ENCODE results near the gene RHOV.
"Not testable (repeated sequence)": the region's sequence is repeated elsewhere in the genome, so short reads cannot be mapped to it uniquely, and the experiment has no call there.

Gene RHOV

GRCh38 chr15:40871749-40872617 is 2.1 kb downstream of the RHOV start:
- H3K4me3 ChIP-seq (ENCODE audit: low read depth in 1 of 2, low read length in 1 of 2): no peak overlapping the region

GRCh38 chr15:40870716-40871115 is 3.3 kb downstream of the RHOV start:
- H3K27me3 ChIP-seq: peaks cover 50% of the 10 kb centered on the region
- peaks cover 13 to 14% of the 10 kb centered on the region in 2 experiments for H3K4me1 ChIP-seq (ENCODE audit: control insufficient read depth in 1 of 2, insufficient read depth in 1 of 2, low read depth in 1 of 2, low read length in 1 of 2)
- no peaks in the 10 kb centered on the region for H3K9me3 ChIP-seq
- TF ChIP-seq CTCF (IDR thresholded peaks at IDR 0.05): no peak
- H3K36me3 ChIP-seq: no peaks in the 10 kb centered on the region
- H3K27ac ChIP-seq: no peak overlapping the region
- no peak overlapping the region for H3K4me3 ChIP-seq (ENCODE audit: low read depth in 1 of 2, low read length in 1 of 2)

More at GRCh38 chr15:40871749-40872617, 2.1 kb downstream of the RHOV start:
- Histone ChIP-seq H3K36me3 (no peaks in the 10 kb centered on the region), H3K4me1 (ENCODE audit: control insufficient read depth in 1 of 2, insufficient read depth in 1 of 2, low read depth in 1 of 2, low read length in 1 of 2) (peaks cover 13 to 14% of the 10 kb centered on the region in 2 experiments), H3K27ac (no peak overlapping the region), H3K9me3 (no peaks in the 10 kb centered on the region), H3K27me3 (peaks cover 50% of the 10 kb centered on the region)
- no peak for TF ChIP-seq CTCF (IDR thresholded peaks at IDR 0.05)

- H3K4me1 ChIP-seq (ENCODE audit: control insufficient read depth in 1 of 2, insufficient read depth in 1 of 2, low read depth in 1 of 2, low read length in 1 of 2): peaks cover 13 to 14% of the 10 kb centered on the region in 2 experiments
- no peak overlapping the region for H3K27ac ChIP-seq
- peaks cover 42% of the 10 kb centered on the region for H3K27me3 ChIP-seq
- no peak overlapping the region for H3K4me3 ChIP-seq (ENCODE audit: low read depth in 1 of 2, low read length in 1 of 2)
- H3K36me3 ChIP-seq: no peaks in the 10 kb centered on the region
- H3K9me3 ChIP-seq: no peaks in the 10 kb centered on the region
- no peak for TF ChIP-seq CTCF (IDR thresholded peaks at IDR 0.05)
Measured at GRCh38 chr15:40869686-40870085, 4.3 kb downstream of the RHOV start.

DNA sequence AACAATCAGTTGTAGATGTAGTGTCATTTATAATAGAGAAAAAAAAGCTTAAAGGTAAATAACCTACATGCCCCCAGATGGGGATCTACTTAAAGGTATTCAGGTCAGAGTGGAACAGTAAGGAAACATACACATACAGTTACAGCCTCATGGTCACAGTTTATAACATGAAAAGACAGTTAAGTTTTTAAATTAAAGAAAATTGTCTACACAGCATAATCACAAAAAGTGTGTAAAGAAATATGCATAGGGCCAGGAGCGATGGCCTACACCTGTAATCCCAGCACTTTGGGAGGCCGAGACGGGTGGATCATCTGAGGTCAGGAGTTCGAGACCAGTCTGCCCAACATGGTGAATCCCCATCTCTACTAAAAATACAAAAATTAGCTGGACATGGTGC is 6.8 kb downstream of the RHOV start:
- H3K4me3 ChIP-seq (ENCODE audit: low read depth in 1 of 2, low read length in 1 of 2): no peak overlapping the region
- no peaks in the 10 kb centered on the region for H3K9me3 ChIP-seq
- H3K4me1 ChIP-seq (ENCODE audit: control insufficient read depth in 1 of 2, insufficient read depth in 1 of 2, low read depth in 1 of 2, low read length in 1 of 2): peaks cover 0 to 1% of the 10 kb centered on the region in 2 experiments
- no peak for TF ChIP-seq CTCF (IDR thresholded peaks at IDR 0.05)
- H3K27ac ChIP-seq: no peak overlapping the region
- H3K36me3 ChIP-seq: no peaks in the 10 kb centered on the region
- H3K27me3 ChIP-seq: peaks cover 17% of the 10 kb centered on the region

- Histone ChIP-seq H3K27me3 (no peaks in the 10 kb centered on the region), H3K36me3 (no peaks in the 10 kb centered on the region), H3K27ac (no peak overlapping the region), H3K4me3 (ENCODE audit: low read depth in 1 of 2, low read length in 1 of 2) (no peak overlapping the region), H3K4me1 (ENCODE audit: control insufficient read depth in 1 of 2, insufficient read depth in 1 of 2, low read depth in 1 of 2, low read length in 1 of 2) (peaks cover 6 to 29% of the 10 kb centered on the region in 2 experiments), H3K9me3 (no peaks in the 10 kb centered on the region)
- no peak for TF ChIP-seq CTCF (IDR thresholded peaks at IDR 0.05)
Measured at GRCh38 chr15:40863660-40864270, 10.3 kb downstream of the RHOV start.

DNA sequence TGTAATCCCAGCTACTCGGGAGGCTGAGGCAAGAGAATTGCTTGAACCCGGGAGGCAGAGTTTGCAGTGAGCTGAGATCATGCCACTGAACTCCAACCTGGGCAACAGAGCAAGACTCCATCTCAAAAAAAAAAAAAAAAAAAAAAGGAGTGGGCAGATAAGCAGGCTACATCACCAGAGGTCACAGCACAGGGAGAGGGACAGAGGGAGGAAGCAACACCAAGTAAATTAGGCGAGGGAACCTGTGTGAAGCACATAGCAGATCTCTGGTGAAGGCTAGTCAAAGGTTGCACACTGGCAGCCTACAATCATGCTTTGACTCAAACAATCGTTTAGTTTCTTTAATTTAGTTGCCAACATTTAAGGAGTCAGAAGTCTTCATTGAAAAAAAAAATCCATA is 12.9 kb downstream of the RHOV start:
- not testable (repeated sequence) for H3K27me3 ChIP-seq; H3K4me3 ChIP-seq (ENCODE audit: low read depth in 1 of 2, low read length in 1 of 2); H3K27ac ChIP-seq; H3K9me3 ChIP-seq
- Histone ChIP-seq H3K36me3 (peaks cover 11% of the 10 kb centered on the region), H3K4me1 (ENCODE audit: control insufficient read depth in 1 of 2, insufficient read depth in 1 of 2, low read depth in 1 of 2, low read length in 1 of 2) (peaks cover 18 to 41% of the 10 kb centered on the region in 2 experiments)
